K562 (cell line): ENCODE measurements around the gene GOLPH3. TPM values are rescaled to one million over a fixed set of nuclear protein-coding genes. Genes with fewer than 3 reads are reported as not detected.

ENCODE experiments used
- CEBPB ChIP-seq: fragments of 450-650 bp; IDR thresholded peaks from 2 replicates; pipeline ENCODE4 v1.6.1; 2016; ENCODE audit warnings: missing genetic modification characterization, missing compliant biosample characterization
- CTCF ChIP-seq, 3 experiments: IDR thresholded peaks in 2 of 3; conservative IDR thresholded peaks in 1 of 3; 2 replicates each; pipeline ENCODE4 v1.5.1; 2011 to 2012; ENCODE audit warnings: low read length in 3 of 3, mild to moderate bottlenecking in 3 of 3, control low read depth in 2 of 3, improper control_type of control experiment in 1 of 3, inconsistent platforms in 1 of 3, low read depth in 1 of 3, mixed read lengths in 1 of 3, moderate library complexity in 1 of 3; ENCODE audit not compliant: insufficient read depth in 2 of 3
- FOXJ2 ChIP-seq: fragments of 200-800 bp; sonication (Bioruptor generic); IDR thresholded peaks from 2 replicates; pipeline ENCODE4 v1.6.1; 2016; ENCODE audit warnings: missing genetic modification characterization, missing compliant biosample characterization
- ID3 ChIP-seq, 2 experiments: fragments of 250-450 bp in 1 of 2; fragments of 450-650 bp in 1 of 2; sonication (Bioruptor Pico) in 1 of 2; IDR thresholded peaks; 2 replicates each; pipeline versions ENCODE4 v1.6.1 to v1.8.0; 2016 to 2021; ENCODE audit warnings: mild to moderate bottlenecking in 2 of 2, moderate library complexity in 2 of 2, missing compliant biosample characterization in 1 of 2, missing genetic modification characterization in 1 of 2
- KAT7 ChIP-seq: sonication (generic); formaldehyde crosslinking; IDR thresholded peaks from 2 replicates; pipeline ENCODE4 v1.8.0; 2022; ENCODE audit warnings: missing genetic modification reagents, mild to moderate bottlenecking, borderline replicate concordance
- MITF ChIP-seq: IDR thresholded peaks from 2 replicates; pipeline ENCODE4 v1.6.1; 2014; ENCODE audit warnings: antibody characterized with exemption
- TRIM24 ChIP-seq, 2 experiments: fragments of 450-650 bp; IDR thresholded peaks; 2 replicates each; pipeline ENCODE4 v1.6.1; 2016
- ZNF175 ChIP-seq: fragments of 200-800 bp; sonication (Bioruptor generic); IDR thresholded peaks from 2 replicates; pipeline ENCODE4 v1.6.1; 2016; ENCODE audit warnings: low read depth, mild to moderate bottlenecking, missing genetic modification characterization, missing compliant biosample characterization
- ZNF197 ChIP-seq: fragments of 200-800 bp; sonication (Bioruptor generic); IDR thresholded peaks from 2 replicates; pipeline ENCODE4 v1.6.1; 2016; ENCODE audit warnings: low read depth, missing genetic modification characterization, missing compliant biosample characterization
- ZNF23 ChIP-seq: fragments of 250-450 bp; sonication (Bioruptor Pico); IDR thresholded peaks from 2 replicates; pipeline ENCODE4 v1.4.0; 2020; ENCODE audit warnings: mild to moderate bottlenecking
- ZNF280A ChIP-seq: fragments of 450-650 bp; IDR thresholded peaks from 2 replicates; pipeline ENCODE4 v1.6.1; 2018; ENCODE audit warnings: mild to moderate bottlenecking, low read depth; ENCODE audit not compliant: partially characterized antibody
- ZNF764 ChIP-seq: fragments of 250-450 bp; sonication (Bioruptor Pico); IDR thresholded peaks from 2 replicates; pipeline ENCODE4 v1.4.0; 2020; ENCODE audit warnings: low read depth, mild to moderate bottlenecking, moderate library complexity
- ZNF77 ChIP-seq: fragments of 250-450 bp; sonication (Bioruptor Pico); IDR thresholded peaks from 2 replicates; pipeline ENCODE4 v1.5.0; 2020
- polyA plus RNA-seq, 8 experiments: library from polyadenylated mRNA; depleted of rRNA in 4 of 8; stranded (reverse) in 5 of 8; unstranded in 3 of 8; fragments of >200 nt; fragmentation: Nextera tagmentation in 2 of 8; fragmentation: Illumina TruSeq in 1 of 8; extraction: Ambion mirVana in 2 of 8; extraction: Trizol in 1 of 8; gene quantifications; 2 replicates each; pipeline versions ENCODE4 v1.2.1 to v1.2.3, GENCODE V29; 2011 to 2014; ENCODE audit warnings: inconsistent platforms in 1 of 8, missing spikeins in 1 of 8
- total RNA-seq, 7 experiments: library from RNA; depleted of rRNA in 6 of 7; stranded (reverse); fragments of >200 nt in 6 of 7; fragmentation: Illumina TruSeq in 2 of 7; extraction: Trizol in 2 of 7; gene quantifications; 2 replicates each; pipeline versions ENCODE4 v1.2.1 to v1.2.3, GENCODE V29; 2011 to 2021; ENCODE audit warnings: low replicate concordance in 1 of 7
- TF ChIP-seq, protein P1 (sequence below): fragments of 250-450 bp; sonication (Bioruptor Pico); IDR thresholded peaks from 2 replicates; pipeline ENCODE4 v1.4.0; 2020; ENCODE audit warnings: mild to moderate bottlenecking, moderate library complexity
- TF ChIP-seq, protein P2 (sequence below): fragments of 450-650 bp; conservative IDR thresholded peaks from 2 replicates; pipeline ENCODE4 v1.6.1; 2016; ENCODE audit warnings: missing genetic modification characterization, low read depth, mild to moderate bottlenecking, missing compliant biosample characterization, moderate library complexity

The GOLPH3 gene
- total and polyA plus RNA-seq, 9 of the 15 experiments (the other 6 are each of a cell fraction or from before 2014, with no cell fraction given): 18.8 to 94.6 (median 55.1) TPM

DNA sequence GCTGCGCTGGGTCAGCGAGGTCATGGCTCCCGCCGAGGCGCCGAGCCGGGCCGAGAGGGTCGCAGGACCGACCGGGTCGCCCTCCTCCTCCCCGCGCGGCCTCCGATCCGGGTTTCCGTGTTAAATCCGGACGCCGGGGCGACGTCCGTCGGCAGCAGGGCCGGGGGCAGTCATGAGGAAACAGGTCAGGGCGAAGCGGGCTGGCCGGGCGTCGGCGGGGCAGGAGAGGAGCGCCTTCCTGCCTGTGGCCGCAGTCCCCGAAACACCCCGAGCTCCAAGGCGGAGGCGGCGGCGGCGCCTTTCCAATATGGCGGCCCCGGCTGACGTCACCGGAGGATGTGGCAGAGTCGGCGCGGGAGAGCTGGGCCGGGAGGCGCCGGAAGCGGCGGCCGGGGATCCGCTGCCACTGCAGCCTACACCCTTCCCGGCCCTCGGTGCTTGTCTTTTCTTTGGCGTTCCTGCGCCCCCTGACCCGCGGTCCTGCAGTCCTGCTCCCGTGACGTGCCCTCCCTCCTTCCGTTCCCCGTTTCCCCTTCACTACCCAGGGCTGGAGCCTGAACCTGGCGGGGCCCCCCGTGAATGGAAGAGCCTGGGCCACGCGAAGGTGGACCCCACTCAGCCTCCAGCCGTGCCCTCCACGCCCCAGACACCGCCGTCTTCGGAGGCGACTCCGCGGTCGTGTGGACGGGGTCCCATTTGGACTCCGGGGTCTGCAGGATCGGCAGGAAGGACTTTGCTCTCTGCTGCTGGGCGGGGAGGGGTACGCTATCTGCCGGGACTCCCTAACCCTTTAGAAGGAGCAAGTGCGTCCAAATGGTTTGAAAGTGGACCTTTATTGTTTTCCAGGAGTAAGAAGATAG is at the start of gene GOLPH3 (continued):
- TF ChIP-seq KAT7 (peak; percentile 99), ZNF77 (CRISPR knock-in tag) (no peak), MITF (peak; percentile 34; the same call in 1 of the 2 replicates), TRIM24 (IDR thresholded peaks at IDR 0.05) (peak in 1 of 2 experiments; percentile 69; a peak in 2 of 4 replicates), ZNF764 (CRISPR knock-in tag) (no peak), ZNF280A (no peak), ZNF197 (CRISPR knock-in tag) (no peak), ID3 (CRISPR knock-in tag; IDR thresholded peaks at IDR 0.05) (no peak), ID3 (tag; IDR thresholded peaks at IDR 0.05) (peak; percentile 46; the same call in 1 of the 2 replicates), ZNF175 (CRISPR knock-in tag) (no peak), FOXJ2 (tag) (no peak), CEBPB (tag) (no peak), ZNF23 (CRISPR knock-in tag) (no peak), CTCF (IDR thresholded peaks at IDR 0.05 in 2 of 3, conservative IDR thresholded peaks at IDR 0.05 in 1 of 3; ENCODE audit: insufficient read depth in 2 of 3, low read depth in 1 of 3, low read length in 3 of 3) (peak in 2 of 3 experiments; percentile 21; a peak in 2 of 6 replicates)
- TF ChIP-seq, protein P1, sequence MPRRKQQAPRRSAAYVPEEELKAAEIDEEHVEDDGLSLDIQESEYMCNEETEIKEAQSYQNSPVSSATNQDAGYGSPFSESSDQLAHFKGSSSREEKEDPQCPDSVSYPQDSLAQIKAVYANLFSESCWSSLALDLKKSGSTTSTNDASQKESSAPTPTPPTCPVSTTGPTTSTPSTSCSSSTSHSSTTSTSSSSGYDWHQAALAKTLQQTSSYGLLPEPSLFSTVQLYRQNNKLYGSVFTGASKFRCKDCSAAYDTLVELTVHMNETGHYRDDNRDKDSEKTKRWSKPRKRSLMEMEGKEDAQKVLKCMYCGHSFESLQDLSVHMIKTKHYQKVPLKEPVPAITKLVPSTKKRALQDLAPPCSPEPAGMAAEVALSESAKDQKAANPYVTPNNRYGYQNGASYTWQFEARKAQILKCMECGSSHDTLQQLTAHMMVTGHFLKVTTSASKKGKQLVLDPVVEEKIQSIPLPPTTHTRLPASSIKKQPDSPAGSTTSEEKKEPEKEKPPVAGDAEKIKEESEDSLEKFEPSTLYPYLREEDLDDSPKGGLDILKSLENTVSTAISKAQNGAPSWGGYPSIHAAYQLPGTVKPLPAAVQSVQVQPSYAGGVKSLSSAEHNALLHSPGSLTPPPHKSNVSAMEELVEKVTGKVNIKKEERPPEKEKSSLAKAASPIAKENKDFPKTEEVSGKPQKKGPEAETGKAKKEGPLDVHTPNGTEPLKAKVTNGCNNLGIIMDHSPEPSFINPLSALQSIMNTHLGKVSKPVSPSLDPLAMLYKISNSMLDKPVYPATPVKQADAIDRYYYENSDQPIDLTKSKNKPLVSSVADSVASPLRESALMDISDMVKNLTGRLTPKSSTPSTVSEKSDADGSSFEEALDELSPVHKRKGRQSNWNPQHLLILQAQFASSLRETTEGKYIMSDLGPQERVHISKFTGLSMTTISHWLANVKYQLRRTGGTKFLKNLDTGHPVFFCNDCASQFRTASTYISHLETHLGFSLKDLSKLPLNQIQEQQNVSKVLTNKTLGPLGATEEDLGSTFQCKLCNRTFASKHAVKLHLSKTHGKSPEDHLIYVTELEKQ (CRISPR knock-in tag): 0 out of 2 replicates have a peak, but pooled peaks have one; percentile 32
- TF ChIP-seq, protein P2, sequence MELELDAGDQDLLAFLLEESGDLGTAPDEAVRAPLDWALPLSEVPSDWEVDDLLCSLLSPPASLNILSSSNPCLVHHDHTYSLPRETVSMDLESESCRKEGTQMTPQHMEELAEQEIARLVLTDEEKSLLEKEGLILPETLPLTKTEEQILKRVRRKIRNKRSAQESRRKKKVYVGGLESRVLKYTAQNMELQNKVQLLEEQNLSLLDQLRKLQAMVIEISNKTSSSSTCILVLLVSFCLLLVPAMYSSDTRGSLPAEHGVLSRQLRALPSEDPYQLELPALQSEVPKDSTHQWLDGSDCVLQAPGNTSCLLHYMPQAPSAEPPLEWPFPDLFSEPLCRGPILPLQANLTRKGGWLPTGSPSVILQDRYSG (tag): peak; percentile 66
